OCI-LY3 (cell line): ENCODE measurements around the gene LDHAL6B.

Experiments used
- H2AFZ ChIP-seq: fragments of 200-600, 300-600 bp; shearing (Covaris generic); 2 replicates; pipeline ENCODE4 v1.6.0; 2014; ENCODE audit warnings: antibody characterized with exemption, low read depth, low read length
- H3K27ac ChIP-seq: fragments of 200-600, 300-600 bp; sonication (generic); 2 replicates; pipeline ENCODE4 v1.5.1; 2014; ENCODE audit warnings: mild to moderate bottlenecking, low read length, moderate library complexity, mixed read lengths
- H3K27me3 ChIP-seq: fragments of 200-600, 300-600 bp; sonication (generic); 2 replicates; pipeline ENCODE4 v1.6.1; 2014; ENCODE audit warnings: low read depth, low read length, mixed read lengths
- H3K36me3 ChIP-seq: fragments of 200-600, 300-600 bp; sonication (generic); replicated peaks from 2 replicates; pipeline ENCODE3; 2014; ENCODE audit warnings: low read depth, low read length, mixed read lengths
- H3K4me1 ChIP-seq: fragments of 300-600, 200-600 bp; sonication (generic); 2 replicates; pipeline ENCODE4 v1.6.1; 2014; ENCODE audit warnings: low read length, mixed read lengths
- H3K4me2 ChIP-seq: fragments of 200-600, 300-600 bp; sonication (generic); 2 replicates; pipeline ENCODE4 v1.6.1; 2014; ENCODE audit warnings: low read length, mixed read lengths
- H3K4me3 ChIP-seq: fragments of 300-600, 200-600 bp; sonication (generic); 2 replicates; pipeline ENCODE4 v1.5.1; 2014; ENCODE audit warnings: antibody characterized with exemption, mild to moderate bottlenecking, low read length, moderate library complexity
- H3K79me2 ChIP-seq: fragments of 300-600, 200-600 bp; shearing (Covaris generic); 2 replicates; pipeline ENCODE4 v1.6.1; 2014; ENCODE audit warnings: mild to moderate bottlenecking, low read length, mixed read lengths
- H3K9ac ChIP-seq: fragments of 300-600, 200-600 bp; shearing (Covaris generic); 2 replicates; pipeline ENCODE4 v1.6.0; 2014; ENCODE audit warnings: mild to moderate bottlenecking, low read length, moderate library complexity
- H3K9me3 ChIP-seq: fragments of 200-600, 300-600 bp; shearing (Covaris generic); 2 replicates; pipeline ENCODE4 v1.6.1; 2014; ENCODE audit warnings: low read length, mixed read lengths; ENCODE audit not compliant: insufficient read depth
- H4K20me1 ChIP-seq: fragments of 200-600, 300-600 bp; sonication (generic); 2 replicates; pipeline ENCODE4 v1.6.1; 2016; ENCODE audit warnings: low read length, mixed read lengths; ENCODE audit not compliant: insufficient read depth
- CTCF ChIP-seq: fragments of 200-600, 300-600 bp; sonication (generic); IDR thresholded peaks from 2 replicates; pipeline ENCODE4 v1.5.1; 2014; ENCODE audit warnings: antibody characterized with exemption, low read length, low read depth
- EZH2phosphoT487 ChIP-seq: fragments of 200-600 bp; shearing (Covaris generic); IDR thresholded peaks from 2 replicates; pipeline ENCODE4 v1.6.1; 2018; ENCODE audit warnings: antibody characterized with exemption, mixed run types, low read depth

Gene LDHAL6B

GRCh38 chr15:59194639-59195325 is 11.9 kb upstream of the LDHAL6B start:
- Histone ChIP-seq H3K9ac (no peak overlapping the region), H3K79me2 (no peaks in the 10 kb centered on the region), H3K4me1 (no peaks in the 10 kb centered on the region), H3K36me3 (peaks cover 9% of the 10 kb centered on the region), H2AFZ (no peak overlapping the region), H3K9me3 (no peaks in the 10 kb centered on the region), H3K27me3 (no peaks in the 10 kb centered on the region), H4K20me1 (no peaks in the 10 kb centered on the region), H3K4me3 (no peak overlapping the region), H3K4me2 (no peak overlapping the region), H3K27ac (no peak overlapping the region)
- no peak for TF ChIP-seq EZH2phosphoT487
- no peak for TF ChIP-seq CTCF

GRCh38 chr15:59196416-59196815 is 10.2 kb upstream of the LDHAL6B start:
- Histone ChIP-seq H3K27ac (no peak overlapping the region), H3K36me3 (peaks cover 11% of the 10 kb centered on the region), H4K20me1 (no peaks in the 10 kb centered on the region), H2AFZ (no peak overlapping the region), H3K4me3 (no peak overlapping the region), H3K27me3 (no peaks in the 10 kb centered on the region), H3K79me2 (no peaks in the 10 kb centered on the region), H3K4me1 (no peaks in the 10 kb centered on the region), H3K9me3 (no peaks in the 10 kb centered on the region), H3K4me2 (no peak overlapping the region), H3K9ac (no peak overlapping the region)
- TF ChIP-seq EZH2phosphoT487 (no peak), CTCF (no peak)

- Histone ChIP-seq H3K36me3 (peaks cover 13% of the 10 kb centered on the region), H3K79me2 (no peaks in the 10 kb centered on the region), H3K27ac (no peak overlapping the region), H2AFZ (no peak overlapping the region), H3K4me1 (no peaks in the 10 kb centered on the region), H3K9ac (no peak overlapping the region), H4K20me1 (no peaks in the 10 kb centered on the region), H3K9me3 (no peaks in the 10 kb centered on the region), H3K4me3 (no peak overlapping the region), H3K27me3 (no peaks in the 10 kb centered on the region), H3K4me2 (no peak overlapping the region)
- TF ChIP-seq EZH2phosphoT487 (no peak), CTCF (no peak)
Observed at GRCh38 chr15:59197454-59197853, 9.2 kb upstream of the LDHAL6B start.

- no peak overlapping the region for H3K9ac ChIP-seq
- no peaks in the 10 kb centered on the region for H3K4me1 ChIP-seq
- H2AFZ ChIP-seq = no peak overlapping the region
- H3K27ac ChIP-seq = no peak overlapping the region
- H3K4me3 ChIP-seq = no peak overlapping the region
- H3K9me3 ChIP-seq = no peaks in the 10 kb centered on the region
- no peak for TF ChIP-seq CTCF
- H3K36me3 ChIP-seq = peaks cover 8% of the 10 kb centered on the region
- H4K20me1 ChIP-seq = no peaks in the 10 kb centered on the region
- no peak overlapping the region for H3K4me2 ChIP-seq
- H3K79me2 ChIP-seq = no peaks in the 10 kb centered on the region
- H3K27me3 ChIP-seq = no peaks in the 10 kb centered on the region
Observed at GRCh38 chr15:59199626-59200465, 6.8 kb upstream of the LDHAL6B start.
